Measurements from ENCODE around the gene ST8SIA6. TPM values are rescaled to one million over a fixed set of nuclear protein-coding genes. Genes with fewer than 3 reads are reported as not detected.

ST8SIA6 gene
- total RNA-seq, 2 donors from 2014 or later = 0.33 to 1.1 TPM

DNA sequence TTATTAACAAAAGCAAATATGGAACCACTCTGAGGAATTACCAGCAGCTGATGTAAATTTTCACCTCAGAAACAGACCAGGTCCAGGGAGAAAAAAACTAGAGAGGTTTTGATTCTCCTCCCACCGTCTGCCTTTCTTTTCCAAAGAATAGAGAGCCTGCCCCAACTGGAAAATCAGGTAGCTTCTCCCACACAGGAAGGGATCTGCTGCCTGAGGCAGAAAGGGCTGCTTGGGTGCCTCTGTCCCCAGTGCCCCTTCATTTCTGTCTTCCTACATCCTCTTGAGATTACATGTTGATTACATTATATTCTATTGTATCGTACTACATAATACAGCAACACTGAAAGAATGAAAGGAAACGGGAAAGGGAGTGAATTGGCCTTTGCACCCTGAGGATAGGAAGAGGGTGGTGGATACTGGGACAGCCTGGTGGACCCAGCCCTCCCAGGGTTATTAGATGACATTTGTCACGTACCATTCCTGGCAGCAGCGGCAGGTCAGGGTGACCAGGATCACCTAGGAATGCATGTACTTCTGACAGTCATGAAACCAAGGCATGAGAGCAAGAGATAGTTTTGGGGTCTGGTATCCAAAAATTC lies 8.9 kb downstream of the ST8SIA6 start:
- Mint-ChIP-seq H3K36me3 (ENCODE audit: low read depth) (peaks cover 18% of the 10 kb centered on the region), H3K27ac (no peak overlapping the region), H3K4me3 (no peak overlapping the region), H3K9me3 (peaks cover 23% of the 10 kb centered on the region), H3K4me1 (no peaks in the 10 kb centered on the region), H3K27me3 (ENCODE audit: insufficient read depth) (peaks cover 8% of the 10 kb centered on the region)
- peaks cover 6% of the 10 kb centered on the region for H3K36me3 ChIP-seq (ENCODE audit: control insufficient read depth, insufficient read depth, low read length)
- TF ChIP-seq, protein P1, sequence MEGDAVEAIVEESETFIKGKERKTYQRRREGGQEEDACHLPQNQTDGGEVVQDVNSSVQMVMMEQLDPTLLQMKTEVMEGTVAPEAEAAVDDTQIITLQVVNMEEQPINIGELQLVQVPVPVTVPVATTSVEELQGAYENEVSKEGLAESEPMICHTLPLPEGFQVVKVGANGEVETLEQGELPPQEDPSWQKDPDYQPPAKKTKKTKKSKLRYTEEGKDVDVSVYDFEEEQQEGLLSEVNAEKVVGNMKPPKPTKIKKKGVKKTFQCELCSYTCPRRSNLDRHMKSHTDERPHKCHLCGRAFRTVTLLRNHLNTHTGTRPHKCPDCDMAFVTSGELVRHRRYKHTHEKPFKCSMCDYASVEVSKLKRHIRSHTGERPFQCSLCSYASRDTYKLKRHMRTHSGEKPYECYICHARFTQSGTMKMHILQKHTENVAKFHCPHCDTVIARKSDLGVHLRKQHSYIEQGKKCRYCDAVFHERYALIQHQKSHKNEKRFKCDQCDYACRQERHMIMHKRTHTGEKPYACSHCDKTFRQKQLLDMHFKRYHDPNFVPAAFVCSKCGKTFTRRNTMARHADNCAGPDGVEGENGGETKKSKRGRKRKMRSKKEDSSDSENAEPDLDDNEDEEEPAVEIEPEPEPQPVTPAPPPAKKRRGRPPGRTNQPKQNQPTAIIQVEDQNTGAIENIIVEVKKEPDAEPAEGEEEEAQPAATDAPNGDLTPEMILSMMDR (conservative IDR thresholded peaks at IDR 0.05) = no peak
- H3K27ac ChIP-seq (ENCODE audit: low read depth, low read length) = no peak overlapping the region
- DNase-seq = no peak
- H3K9me3 ChIP-seq (ENCODE audit: control insufficient read depth, low read length) = peaks cover 16% of the 10 kb centered on the region
- H3K27me3 ChIP-seq (ENCODE audit: control insufficient read depth, insufficient read depth, low read length, poor library complexity, severe bottlenecking) = no peaks in the 10 kb centered on the region
- no peak overlapping the region for H3K4me3 ChIP-seq (ENCODE audit: low read length)
- 86 to 89% methylated on average over 1 to 4 of the region's 5 CpGs for WGBS, 2 experiments (ENCODE audit: insufficient coverage in 1 of 2, insufficient read length in 1 of 2)
- no peaks in the 10 kb centered on the region for H3K4me1 ChIP-seq (ENCODE audit: control insufficient read depth, insufficient read depth, low read length)
- no peak overlapping the region for H3K9ac ChIP-seq (ENCODE audit: extremely low read depth, low read length, poor library complexity, severe bottlenecking)

DNA sequence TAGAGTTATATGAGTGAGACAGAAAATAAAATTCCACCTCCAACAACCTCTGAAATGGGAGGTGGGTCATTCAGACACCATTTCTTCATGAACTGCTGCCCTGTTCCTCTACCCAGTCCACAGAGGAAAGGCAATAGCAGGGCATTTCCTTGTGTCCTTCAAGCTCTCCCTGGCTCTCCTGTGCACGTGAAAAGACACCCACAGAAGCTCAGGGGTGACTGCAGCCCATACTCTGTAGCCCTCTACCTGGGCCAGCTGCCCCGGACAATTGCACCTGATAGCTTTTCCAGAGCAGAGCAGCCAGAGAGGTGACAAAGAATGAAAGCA lies 10.0 kb downstream of the ST8SIA6 start:
- H3K27ac ChIP-seq (ENCODE audit: low read depth, low read length) = no peak overlapping the region
- peaks cover 8% of the 10 kb centered on the region for H3K27me3 Mint-ChIP-seq (ENCODE audit: insufficient read depth)
- TF ChIP-seq, protein P1 (conservative IDR thresholded peaks at IDR 0.05) = no peak

DNA sequence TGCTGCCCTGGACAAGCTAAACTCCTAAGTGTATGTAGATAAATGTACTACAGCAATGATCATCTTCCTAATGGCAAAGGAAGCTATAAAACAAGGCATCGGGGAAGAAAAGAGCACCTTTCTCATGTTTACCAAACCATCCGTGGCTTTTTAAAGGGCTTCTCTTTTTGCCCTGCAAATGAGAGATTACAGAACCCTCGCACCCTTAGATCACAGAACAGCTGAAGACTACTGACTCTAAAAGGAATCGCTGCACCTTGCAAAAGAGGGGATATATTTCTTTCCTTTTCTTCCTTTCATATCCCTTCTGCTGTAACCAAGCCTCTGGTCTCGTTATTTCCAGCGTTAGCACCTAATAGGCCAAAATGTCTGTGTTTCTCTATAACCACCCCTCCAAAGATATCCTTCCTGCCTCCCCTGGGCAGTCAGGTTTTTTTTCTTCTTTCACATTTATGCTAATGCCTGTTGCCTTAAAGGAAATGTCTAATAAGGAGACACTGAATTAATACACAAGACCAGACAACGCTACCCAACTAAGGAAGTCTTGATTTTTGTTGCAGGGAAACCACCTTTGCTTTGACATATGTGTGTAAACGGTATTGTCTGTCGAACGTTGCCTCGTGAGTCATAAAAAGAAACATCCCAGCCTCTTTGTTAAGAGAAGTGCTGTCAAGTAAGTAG lies 10.5 kb downstream of the ST8SIA6 start:
- Histone ChIP-seq H3K4me3 (ENCODE audit: low read length) (no peak overlapping the region), H3K27ac (ENCODE audit: low read depth, low read length) (no peak overlapping the region), H3K9me3 (ENCODE audit: control insufficient read depth, low read length) (peaks cover 8% of the 10 kb centered on the region), H3K9ac (ENCODE audit: extremely low read depth, low read length, poor library complexity, severe bottlenecking) (no peak overlapping the region), H3K4me1 (ENCODE audit: control insufficient read depth, insufficient read depth, low read length) (no peaks in the 10 kb centered on the region), H3K36me3 (ENCODE audit: control insufficient read depth, insufficient read depth, low read length) (peaks cover 6% of the 10 kb centered on the region), H3K27me3 (ENCODE audit: control insufficient read depth, insufficient read depth, low read length, poor library complexity, severe bottlenecking) (no peaks in the 10 kb centered on the region)
- peaks cover 9% of the 10 kb centered on the region for H3K36me3 Mint-ChIP-seq (ENCODE audit: low read depth)
- no peak overlapping the region for H3K4me3 Mint-ChIP-seq
- peaks cover 8% of the 10 kb centered on the region for H3K4me1 Mint-ChIP-seq
- 87 to 91% methylated on average over 5 to 11 of the region's 11 CpGs for WGBS, 2 experiments (ENCODE audit: insufficient coverage in 1 of 2, insufficient read length in 1 of 2)
- no peak overlapping the region for H3K27ac Mint-ChIP-seq
- TF ChIP-seq, protein P1 (conservative IDR thresholded peaks at IDR 0.05) = no peak
- no peak for DNase-seq
- H3K27me3 Mint-ChIP-seq (ENCODE audit: insufficient read depth) = peaks cover 8% of the 10 kb centered on the region
- H3K9me3 Mint-ChIP-seq = peaks cover 11% of the 10 kb centered on the region

More for the DNA sequence above, 10.0 kb downstream of the ST8SIA6 start:
- no peak overlapping the region for H3K9ac ChIP-seq (ENCODE audit: extremely low read depth, low read length, poor library complexity, severe bottlenecking)
- Mint-ChIP-seq H3K27ac (no peak overlapping the region), H3K9me3 (peaks cover 13% of the 10 kb centered on the region), H3K4me1 (peaks cover 4% of the 10 kb centered on the region), H3K36me3 (ENCODE audit: low read depth) (peaks cover 10% of the 10 kb centered on the region), H3K4me3 (no peak overlapping the region)
- H3K27me3 ChIP-seq (ENCODE audit: control insufficient read depth, insufficient read depth, low read length, poor library complexity, severe bottlenecking) = no peaks in the 10 kb centered on the region
- peaks cover 11% of the 10 kb centered on the region for H3K9me3 ChIP-seq (ENCODE audit: control insufficient read depth, low read length)
- 78% methylated on average over 2 of the region's 2 CpGs; no CpG with 5 or more reads in 1 of the 2 experiments for WGBS, 2 experiments (ENCODE audit: insufficient coverage in 1 of 2, insufficient read length in 1 of 2)
- no peaks in the 10 kb centered on the region for H3K4me1 ChIP-seq (ENCODE audit: control insufficient read depth, insufficient read depth, low read length)
- H3K4me3 ChIP-seq (ENCODE audit: low read length) = no peak overlapping the region
- no peak for DNase-seq
- H3K36me3 ChIP-seq (ENCODE audit: control insufficient read depth, insufficient read depth, low read length) = peaks cover 6% of the 10 kb centered on the region
